HG03097 (cell line): ENCODE results near the gene RASSF4.

Experiments used
- ATAC-seq: cut with Tn5 transposase; IDR thresholded peaks from one replicate; pipeline ENCODE4 v1.9.1; 2021; ENCODE audit not compliant: unreplicated experiment, low FRiP score

Gene RASSF4

GRCh38 chr10:44927352-44927751 lies 32.2 kb upstream of the RASSF4 start:
- ATAC-seq, result no peak

- ATAC-seq, result no peak
Measured at GRCh38 chr10:44928462-44928861, 31.1 kb upstream of the RASSF4 start.

GRCh38 chr10:44929356-44930255 lies 30.0 kb upstream of the RASSF4 start:
- ATAC-seq, result no peak

GRCh38 chr10:44930904-44931620 lies 28.5 kb upstream of the RASSF4 start:
- ATAC-seq, result no peak

GRCh38 chr10:44931621-44932516 lies 27.7 kb upstream of the RASSF4 start:
- no peak for ATAC-seq

GRCh38 chr10:44932517-44933450 lies 26.8 kb upstream of the RASSF4 start:
- ATAC-seq, result peak; percentile 98

- ATAC-seq, result no peak
Measured at GRCh38 chr10:44933451-44934321, 25.9 kb upstream of the RASSF4 start.

GRCh38 chr10:44934416-44935200 lies 25.0 kb upstream of the RASSF4 start:
- ATAC-seq, result no peak

GRCh38 chr10:44935201-44935965 lies 24.2 kb upstream of the RASSF4 start:
- no peak for ATAC-seq

- ATAC-seq, result no peak
Measured at GRCh38 chr10:44935966-44936295, 23.7 kb upstream of the RASSF4 start.

GRCh38 chr10:44936314-44936975 lies 23.2 kb upstream of the RASSF4 start:
- no peak for ATAC-seq

- ATAC-seq, result no peak
Measured at GRCh38 chr10:44937196-44938005, 22.2 kb upstream of the RASSF4 start.

GRCh38 chr10:44938956-44939355 lies 20.6 kb upstream of the RASSF4 start:
- no peak for ATAC-seq

- ATAC-seq, result no peak
Measured at GRCh38 chr10:44939691-44940401, 19.8 kb upstream of the RASSF4 start.

- no peak for ATAC-seq
Measured at GRCh38 chr10:44944354-44944753, 15.2 kb upstream of the RASSF4 start.
